SU-DHL-6 (cell line): Measurements from ENCODE around the gene STX10.

ENCODE experiments used
- CTCF ChIP-seq: fragments of 200-600 bp; sonication (generic); IDR thresholded peaks from one replicate; pipeline ENCODE4 v1.5.1; 2017; ENCODE audit warnings: antibody characterized with exemption, mild to moderate bottlenecking, low read length, moderate library complexity; ENCODE audit not compliant: insufficient read depth, poor library complexity, severe bottlenecking
- EZH2phosphoT487 ChIP-seq: fragments of 200-600 bp; sonication (generic), shearing (Covaris generic); conservative IDR thresholded peaks from 2 replicates; pipeline ENCODE4 v1.6.1; 2018; ENCODE audit warnings: mild to moderate bottlenecking, antibody characterized with exemption, low read length, moderate library complexity, mixed read lengths

- TF ChIP-seq CTCF (no peak), EZH2phosphoT487 (no peak)
Observed at GRCh38 chr19:13100031-13100588, 50.1 kb downstream of the STX10 start.
